ENCODE data around the gene SAMD9.
"Not testable (repeated sequence)": the region's sequence is repeated elsewhere in the genome, so short reads cannot be mapped to it uniquely, and the experiment has no call there.

The SAMD9 gene

GRCh38 chr7:93115796-93116195 lies 2.0 kb downstream of the SAMD9 start:
- no peak overlapping the region for H3K9ac ChIP-seq (ENCODE audit: low read length)
- H3K4me3 ChIP-seq (ENCODE audit: low read length): no peak overlapping the region
- H3K36me3 ChIP-seq (ENCODE audit: control insufficient read depth, insufficient read depth, low read length): no peaks in the 10 kb centered on the region
- H3K4me1 ChIP-seq (ENCODE audit: control insufficient read depth, insufficient read depth, low read length): peaks cover 14% of the 10 kb centered on the region
- no peaks in the 10 kb centered on the region for H3K27me3 ChIP-seq (ENCODE audit: control insufficient read depth, insufficient read depth, low read length)
- H3K9me3 ChIP-seq (ENCODE audit: control insufficient read depth, low read length): no peaks in the 10 kb centered on the region

GRCh38 chr7:93108003-93108402 lies 9.8 kb downstream of the SAMD9 start:
- Histone ChIP-seq H3K36me3 (ENCODE audit: control insufficient read depth, insufficient read depth, low read length) (peaks cover 3% of the 10 kb centered on the region), H3K27me3 (ENCODE audit: control insufficient read depth, insufficient read depth, low read length) (no peaks in the 10 kb centered on the region), H3K4me1 (ENCODE audit: control insufficient read depth, insufficient read depth, low read length) (no peaks in the 10 kb centered on the region), H3K4me3 (ENCODE audit: low read length) (no peak overlapping the region), H3K9ac (ENCODE audit: low read length) (no peak overlapping the region), H3K9me3 (ENCODE audit: control insufficient read depth, low read length) (peaks cover 15% of the 10 kb centered on the region)

DNA sequence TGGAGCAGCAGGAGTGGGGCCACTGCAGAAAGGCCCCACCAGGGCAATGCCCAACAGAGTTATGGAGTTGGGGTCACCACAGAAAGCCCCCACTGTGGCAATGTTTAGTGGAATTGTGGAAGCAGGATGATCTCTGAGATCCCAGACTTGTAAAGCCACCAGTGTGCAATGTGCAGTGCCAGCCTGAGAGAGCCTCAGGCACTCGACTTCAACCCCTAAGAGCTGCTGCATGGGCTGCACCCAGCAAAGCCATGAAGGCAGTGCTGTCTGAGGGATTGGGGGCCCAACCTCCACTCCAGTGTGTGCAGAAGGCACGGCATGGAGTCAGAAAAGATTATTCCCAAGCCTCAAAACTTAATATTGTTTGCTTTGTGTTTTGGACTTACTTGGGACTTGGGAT lies 20.4 kb downstream of the SAMD9 start:
- Histone ChIP-seq H3K4me3 (ENCODE audit: low read length) (no peak overlapping the region), H3K27me3 (ENCODE audit: control insufficient read depth, insufficient read depth, low read length) (no peaks in the 10 kb centered on the region), H3K9ac (ENCODE audit: low read length) (no peak overlapping the region), H3K36me3 (ENCODE audit: control insufficient read depth, insufficient read depth, low read length) (no peaks in the 10 kb centered on the region), H3K4me1 (ENCODE audit: control insufficient read depth, insufficient read depth, low read length) (no peaks in the 10 kb centered on the region), H3K9me3 (ENCODE audit: control insufficient read depth, low read length) (peaks cover 4% of the 10 kb centered on the region)

DNA sequence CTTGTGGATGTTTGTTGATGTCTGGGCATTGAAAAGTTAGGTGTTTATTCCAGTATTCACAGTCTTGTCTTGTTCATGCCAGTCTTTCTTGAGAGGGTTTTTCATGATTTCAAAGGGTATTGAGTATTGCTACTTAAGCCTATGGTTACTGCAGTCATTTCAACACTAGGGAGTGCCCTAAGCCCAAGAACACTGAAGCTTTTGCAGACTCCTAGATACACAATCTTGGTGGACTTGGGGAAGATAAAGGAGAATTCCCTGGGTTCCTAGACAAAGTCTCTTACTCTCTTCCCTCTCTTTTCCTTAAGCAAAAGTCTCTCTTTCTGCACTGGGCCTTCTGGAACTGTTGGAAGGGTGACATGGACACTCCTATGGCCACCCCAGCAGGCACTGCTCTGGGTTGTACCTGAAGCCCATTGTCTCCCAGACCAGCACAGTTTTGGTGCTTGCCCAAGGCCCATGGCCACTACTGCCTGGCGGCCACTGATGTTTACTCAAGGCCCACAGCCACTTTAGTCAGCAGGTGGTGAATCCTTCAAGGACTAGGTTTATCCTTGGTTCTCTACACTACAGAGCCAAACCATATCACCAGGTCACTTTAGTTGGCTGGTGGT lies 24.9 kb downstream of the SAMD9 start:
- no peaks in the 10 kb centered on the region for H3K9me3 ChIP-seq (ENCODE audit: control insufficient read depth, low read length)
- no peak overlapping the region for H3K9ac ChIP-seq (ENCODE audit: low read length)
- no peaks in the 10 kb centered on the region for H3K4me1 ChIP-seq (ENCODE audit: control insufficient read depth, insufficient read depth, low read length)
- H3K36me3 ChIP-seq (ENCODE audit: control insufficient read depth, insufficient read depth, low read length): no peaks in the 10 kb centered on the region
- no peaks in the 10 kb centered on the region for H3K27me3 ChIP-seq (ENCODE audit: control insufficient read depth, insufficient read depth, low read length)
- H3K4me3 ChIP-seq (ENCODE audit: low read length): no peak overlapping the region

GRCh38 chr7:93073357-93073756 lies 44.4 kb downstream of the SAMD9 start:
- H3K9ac ChIP-seq (ENCODE audit: low read length); H3K27me3 ChIP-seq (ENCODE audit: control insufficient read depth, insufficient read depth, low read length); H3K9me3 ChIP-seq (ENCODE audit: control insufficient read depth, low read length); H3K4me3 ChIP-seq (ENCODE audit: low read length); H3K4me1 ChIP-seq (ENCODE audit: control insufficient read depth, insufficient read depth, low read length); H3K36me3 ChIP-seq (ENCODE audit: control insufficient read depth, insufficient read depth, low read length): not testable (repeated sequence)

DNA sequence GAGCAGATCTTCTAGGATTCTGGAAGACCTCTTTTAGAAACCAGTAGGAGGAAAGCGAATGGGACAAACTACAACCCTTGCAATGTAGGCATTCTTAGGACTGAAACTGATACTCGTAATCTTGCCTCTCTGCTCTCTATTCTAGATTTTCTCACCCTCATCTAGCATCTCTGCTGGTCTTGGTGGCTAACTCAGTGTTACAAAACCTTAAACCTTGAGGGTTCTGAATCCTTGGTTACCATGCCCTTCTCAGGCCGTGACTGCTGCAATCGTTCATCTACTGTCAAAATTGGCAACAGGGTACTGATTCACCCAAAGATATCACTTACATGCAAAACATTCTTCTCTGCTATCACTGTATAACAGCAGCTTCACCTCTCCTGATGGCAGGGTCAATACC lies 55.2 kb downstream of the SAMD9 start:
- Histone ChIP-seq H3K4me3 (ENCODE audit: low read length) (no peak overlapping the region), H3K4me1 (ENCODE audit: control insufficient read depth, insufficient read depth, low read length) (no peaks in the 10 kb centered on the region), H3K36me3 (ENCODE audit: control insufficient read depth, insufficient read depth, low read length) (no peaks in the 10 kb centered on the region)

GRCh38 chr7:93060865-93061264 lies 56.9 kb downstream of the SAMD9 start:
- Histone ChIP-seq H3K9ac (ENCODE audit: low read length) (no peak overlapping the region), H3K4me1 (ENCODE audit: control insufficient read depth, insufficient read depth, low read length) (no peaks in the 10 kb centered on the region), H3K36me3 (ENCODE audit: control insufficient read depth, insufficient read depth, low read length) (no peaks in the 10 kb centered on the region), H3K9me3 (ENCODE audit: control insufficient read depth, low read length) (no peaks in the 10 kb centered on the region), H3K4me3 (ENCODE audit: low read length) (no peak overlapping the region), H3K27me3 (ENCODE audit: control insufficient read depth, insufficient read depth, low read length) (peaks cover 4% of the 10 kb centered on the region)

More for the DNA sequence above, 55.2 kb downstream of the SAMD9 start:
- no peaks in the 10 kb centered on the region for H3K9me3 ChIP-seq (ENCODE audit: control insufficient read depth, low read length)
- H3K27me3 ChIP-seq (ENCODE audit: control insufficient read depth, insufficient read depth, low read length): peaks cover 4% of the 10 kb centered on the region
- H3K9ac ChIP-seq (ENCODE audit: low read length): no peak overlapping the region

GRCh38 chr7:93060025-93060424 lies 57.8 kb downstream of the SAMD9 start:
- H3K4me1 ChIP-seq (ENCODE audit: control insufficient read depth, insufficient read depth, low read length): no peaks in the 10 kb centered on the region
- no peak overlapping the region for H3K9ac ChIP-seq (ENCODE audit: low read length)
- peaks cover 4% of the 10 kb centered on the region for H3K27me3 ChIP-seq (ENCODE audit: control insufficient read depth, insufficient read depth, low read length)
- H3K9me3 ChIP-seq (ENCODE audit: control insufficient read depth, low read length): no peaks in the 10 kb centered on the region
- no peak overlapping the region for H3K4me3 ChIP-seq (ENCODE audit: low read length)
- H3K36me3 ChIP-seq (ENCODE audit: control insufficient read depth, insufficient read depth, low read length): no peaks in the 10 kb centered on the region

DNA sequence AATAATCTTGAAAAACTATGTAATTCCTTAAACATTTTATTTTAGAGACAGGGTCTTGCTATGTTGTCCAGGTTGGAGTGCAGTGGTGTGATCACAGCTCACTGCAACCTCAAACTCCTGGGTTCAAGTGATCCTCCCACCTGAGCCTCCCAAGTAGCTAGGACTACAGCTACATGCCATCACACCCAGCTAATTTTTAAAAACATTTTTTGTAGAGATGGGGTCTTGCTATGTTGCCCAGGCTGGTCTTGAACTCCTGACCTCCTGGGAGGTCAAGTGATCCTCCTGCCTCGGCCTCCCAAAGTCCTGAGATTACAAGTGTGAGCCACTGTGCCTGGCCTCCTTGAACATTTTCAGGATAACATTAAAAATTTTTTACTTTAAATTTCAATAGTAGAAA lies 61.2 kb downstream of the SAMD9 start:
- not testable (repeated sequence) for H3K27me3 ChIP-seq (ENCODE audit: control insufficient read depth, insufficient read depth, low read length); H3K9ac ChIP-seq (ENCODE audit: low read length); H3K9me3 ChIP-seq (ENCODE audit: control insufficient read depth, low read length); H3K4me3 ChIP-seq (ENCODE audit: low read length); H3K36me3 ChIP-seq (ENCODE audit: control insufficient read depth, insufficient read depth, low read length); H3K4me1 ChIP-seq (ENCODE audit: control insufficient read depth, insufficient read depth, low read length)

- Histone ChIP-seq H3K36me3 (ENCODE audit: control insufficient read depth, insufficient read depth, low read length) (no peaks in the 10 kb centered on the region), H3K4me1 (ENCODE audit: control insufficient read depth, insufficient read depth, low read length) (peaks cover 6% of the 10 kb centered on the region), H3K27me3 (ENCODE audit: control insufficient read depth, insufficient read depth, low read length) (no peaks in the 10 kb centered on the region), H3K9me3 (ENCODE audit: control insufficient read depth, low read length) (no peaks in the 10 kb centered on the region), H3K9ac (ENCODE audit: low read length) (no peak overlapping the region), H3K4me3 (ENCODE audit: low read length) (no peak overlapping the region)
These were observed 62.2 kb downstream of the SAMD9 start for GRCh38 chr7:93055543-93056107.

DNA sequence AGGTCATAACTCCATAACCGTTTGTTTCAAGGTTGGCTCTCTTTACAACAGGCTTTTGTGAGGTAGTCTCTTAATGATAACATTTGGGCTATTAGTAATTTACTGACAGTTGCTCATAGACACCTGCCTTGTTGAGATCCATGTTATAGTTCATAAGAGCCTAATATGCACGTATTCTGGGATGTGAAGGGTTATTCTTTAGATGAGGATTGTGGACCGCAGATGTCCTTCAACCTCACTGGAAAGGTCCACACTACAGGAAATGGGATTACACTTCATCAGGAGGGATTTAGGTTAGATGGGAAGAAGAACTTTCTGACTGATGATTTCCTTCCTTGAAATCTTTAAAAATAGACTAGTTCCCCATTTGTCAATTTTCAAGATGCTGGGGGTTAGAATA lies 62.8 kb downstream of the SAMD9 start:
- Histone ChIP-seq H3K4me3 (ENCODE audit: low read length) (no peak overlapping the region), H3K4me1 (ENCODE audit: control insufficient read depth, insufficient read depth, low read length) (peaks cover 6% of the 10 kb centered on the region), H3K36me3 (ENCODE audit: control insufficient read depth, insufficient read depth, low read length) (no peaks in the 10 kb centered on the region), H3K9me3 (ENCODE audit: control insufficient read depth, low read length) (no peaks in the 10 kb centered on the region), H3K27me3 (ENCODE audit: control insufficient read depth, insufficient read depth, low read length) (no peaks in the 10 kb centered on the region), H3K9ac (ENCODE audit: low read length) (no peak overlapping the region)

DNA sequence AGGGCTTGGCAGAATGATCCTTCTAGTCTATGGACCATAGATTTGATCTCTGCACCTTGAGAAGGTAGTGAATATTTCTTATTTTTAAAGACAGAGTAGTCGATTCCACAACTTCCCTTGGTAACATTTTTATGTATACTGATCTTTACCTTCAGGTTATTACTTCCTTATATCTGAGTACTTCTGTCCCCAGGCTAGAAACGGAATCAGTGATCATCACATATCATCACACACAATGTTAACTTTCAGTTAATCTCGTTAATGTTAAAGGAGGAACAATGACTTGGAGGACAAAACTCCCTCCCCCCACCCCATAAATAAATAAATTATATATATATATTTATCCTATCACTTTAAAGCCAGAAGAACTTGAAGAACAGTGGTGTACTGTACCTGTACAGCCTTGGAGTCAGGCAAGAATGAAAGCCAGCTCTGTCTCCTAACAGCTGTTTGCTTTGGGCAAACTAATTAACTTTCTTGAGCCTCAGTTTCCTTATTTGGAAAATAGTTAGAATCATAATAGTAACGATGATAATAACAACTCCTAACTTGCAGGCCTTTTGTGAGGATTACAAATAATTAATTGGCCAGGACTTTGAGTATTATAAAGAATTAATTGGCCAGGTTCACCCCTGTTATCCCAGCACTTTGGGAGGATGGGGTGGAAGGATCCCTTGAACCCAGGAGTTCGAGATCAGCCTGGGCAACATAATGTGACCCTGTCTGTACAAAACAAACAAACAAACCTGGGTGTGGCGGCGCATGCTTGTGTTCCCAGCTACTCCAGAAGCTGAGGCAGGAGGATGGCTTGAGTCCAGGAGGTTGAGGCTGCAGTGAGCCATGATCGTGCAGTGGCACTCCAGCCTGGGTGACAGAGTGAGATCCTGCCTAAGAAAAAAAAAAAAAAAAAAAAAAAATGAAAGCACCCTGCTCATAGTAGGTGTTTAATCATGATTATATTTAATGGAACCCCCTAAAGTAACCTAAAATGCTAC lies 63.5 kb downstream of the SAMD9 start:
- no peak overlapping the region for H3K9ac ChIP-seq (ENCODE audit: low read length)
- H3K36me3 ChIP-seq (ENCODE audit: control insufficient read depth, insufficient read depth, low read length): no peaks in the 10 kb centered on the region
- no peak overlapping the region for H3K4me3 ChIP-seq (ENCODE audit: low read length)
- H3K9me3 ChIP-seq (ENCODE audit: control insufficient read depth, low read length): no peaks in the 10 kb centered on the region
- no peaks in the 10 kb centered on the region for H3K27me3 ChIP-seq (ENCODE audit: control insufficient read depth, insufficient read depth, low read length)
- peaks cover 6% of the 10 kb centered on the region for H3K4me1 ChIP-seq (ENCODE audit: control insufficient read depth, insufficient read depth, low read length)
